Measurements from ENCODE around the gene HSPG2. TPM values are rescaled to one million over a fixed set of nuclear protein-coding genes. Genes with fewer than 3 reads are reported as not detected.
A peak's percentile ranks its signal among the peaks of the same experiment; 100 is the strongest.

Gene HSPG2
- total and polyA plus RNA-seq, 9 of the 15 experiments (the other 6 are each of a cell fraction or from before 2014, with no cell fraction given), result 0.14 to 160 (median 15.7) TPM

DNA sequence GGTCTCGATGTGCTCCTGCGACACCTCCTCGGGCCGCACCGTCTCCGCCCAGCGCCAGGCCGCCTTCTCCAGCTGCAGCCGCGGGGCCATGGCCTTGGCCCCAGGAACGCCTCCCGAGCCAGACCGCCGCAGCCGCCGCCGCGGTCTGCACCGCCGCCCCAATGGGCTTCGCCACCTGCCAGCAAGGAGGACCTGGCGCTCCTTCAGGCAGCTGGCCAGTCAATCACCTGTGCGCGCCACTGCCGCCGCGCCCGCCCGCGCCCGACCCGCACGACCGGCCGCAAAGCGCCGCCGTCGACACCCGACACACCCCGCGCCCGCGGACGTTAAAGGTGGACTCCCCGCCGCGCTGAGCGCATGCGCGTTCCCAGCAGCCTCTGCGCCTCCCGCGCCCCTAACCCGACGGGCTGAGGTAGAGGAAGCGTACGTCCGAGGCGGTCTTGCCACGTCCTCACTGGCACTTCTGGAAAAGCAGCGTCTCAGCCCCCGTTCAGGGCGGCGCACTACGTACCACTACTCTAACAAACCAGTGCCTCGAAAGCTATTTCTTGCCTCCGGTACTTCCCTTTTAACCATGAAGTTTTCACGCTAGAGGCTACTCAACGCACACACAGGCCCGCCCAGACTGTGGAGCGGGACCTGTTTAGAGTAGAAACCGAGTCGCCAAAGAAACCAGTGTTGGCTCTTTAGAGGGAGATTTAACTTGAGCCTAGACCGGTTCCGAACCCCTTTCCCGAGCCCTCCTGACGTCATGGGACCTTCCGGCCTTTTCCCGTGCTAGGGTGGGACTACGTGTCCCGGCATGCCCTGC, 154.0 kb downstream of the HSPG2 start, which contains the start of gene USP48 (continued):
- TF ChIP-seq, protein P1, sequence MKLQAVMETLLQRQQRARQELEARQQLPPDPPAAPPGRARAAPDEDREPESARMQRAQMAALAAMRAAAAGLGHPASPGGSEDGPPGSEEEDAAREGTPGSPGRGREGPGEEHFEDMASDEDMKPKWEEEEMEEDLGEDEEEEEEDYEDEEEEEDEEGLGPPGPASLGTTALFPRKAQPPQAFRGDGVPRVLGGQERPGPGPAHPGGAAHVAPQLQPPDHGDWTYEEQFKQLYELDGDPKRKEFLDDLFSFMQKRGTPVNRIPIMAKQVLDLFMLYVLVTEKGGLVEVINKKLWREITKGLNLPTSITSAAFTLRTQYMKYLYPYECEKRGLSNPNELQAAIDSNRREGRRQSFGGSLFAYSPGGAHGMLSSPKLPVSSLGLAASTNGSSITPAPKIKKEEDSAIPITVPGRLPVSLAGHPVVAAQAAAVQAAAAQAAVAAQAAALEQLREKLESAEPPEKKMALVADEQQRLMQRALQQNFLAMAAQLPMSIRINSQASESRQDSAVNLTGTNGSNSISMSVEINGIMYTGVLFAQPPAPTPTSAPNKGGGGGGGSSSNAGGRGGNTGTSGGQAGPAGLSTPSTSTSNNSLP (IDR thresholded peaks at IDR 0.05; ENCODE audit: borderline replicate concordance, low read depth, low read length), result no peak
- TF ChIP-seq ZNF766 (CRISPR knock-in tag; conservative IDR thresholded peaks at IDR 0.05), result peak; percentile 85; the same call in 1 of the 2 replicates
- TF ChIP-seq NRF1 (conservative IDR thresholded peaks at IDR 0.05 in 1 of 2, IDR thresholded peaks at IDR 0.05 in 1 of 2), result peak; percentile 95 to 96
- TF ChIP-seq, protein P2, sequence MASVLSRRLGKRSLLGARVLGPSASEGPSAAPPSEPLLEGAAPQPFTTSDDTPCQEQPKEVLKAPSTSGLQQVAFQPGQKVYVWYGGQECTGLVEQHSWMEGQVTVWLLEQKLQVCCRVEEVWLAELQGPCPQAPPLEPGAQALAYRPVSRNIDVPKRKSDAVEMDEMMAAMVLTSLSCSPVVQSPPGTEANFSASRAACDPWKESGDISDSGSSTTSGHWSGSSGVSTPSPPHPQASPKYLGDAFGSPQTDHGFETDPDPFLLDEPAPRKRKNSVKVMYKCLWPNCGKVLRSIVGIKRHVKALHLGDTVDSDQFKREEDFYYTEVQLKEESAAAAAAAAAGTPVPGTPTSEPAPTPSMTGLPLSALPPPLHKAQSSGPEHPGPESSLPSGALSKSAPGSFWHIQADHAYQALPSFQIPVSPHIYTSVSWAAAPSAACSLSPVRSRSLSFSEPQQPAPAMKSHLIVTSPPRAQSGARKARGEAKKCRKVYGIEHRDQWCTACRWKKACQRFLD (CRISPR knock-in tag; IDR thresholded peaks at IDR 0.05), result 0 out of 2 replicates have a peak, but pooled peaks have one; percentile 27
- TF ChIP-seq CEBPG (CRISPR knock-in tag; IDR thresholded peaks at IDR 0.05), result peak; percentile 17
- TF ChIP-seq CEBPG (tag; conservative IDR thresholded peaks at IDR 0.05 in 1 of 2, IDR thresholded peaks at IDR 0.05 in 1 of 2), result no peak
- TF ChIP-seq, protein P3, sequence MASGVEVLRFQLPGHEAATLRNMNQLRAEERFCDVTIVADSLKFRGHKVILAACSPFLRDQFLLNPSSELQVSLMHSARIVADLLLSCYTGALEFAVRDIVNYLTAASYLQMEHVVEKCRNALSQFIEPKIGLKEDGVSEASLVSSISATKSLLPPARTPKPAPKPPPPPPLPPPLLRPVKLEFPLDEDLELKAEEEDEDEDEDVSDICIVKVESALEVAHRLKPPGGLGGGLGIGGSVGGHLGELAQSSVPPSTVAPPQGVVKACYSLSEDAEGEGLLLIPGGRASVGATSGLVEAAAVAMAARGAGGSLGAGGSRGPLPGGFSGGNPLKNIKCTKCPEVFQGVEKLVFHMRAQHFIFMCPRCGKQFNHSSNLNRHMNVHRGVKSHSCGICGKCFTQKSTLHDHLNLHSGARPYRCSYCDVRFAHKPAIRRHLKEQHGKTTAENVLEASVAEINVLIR (CRISPR knock-in tag; IDR thresholded peaks at IDR 0.05), result peak; percentile 90
- TF ChIP-seq ESRRA (IDR thresholded peaks at IDR 0.05; ENCODE audit: borderline replicate concordance, low read depth), result peak; percentile 61; the same call in 1 of the 2 replicates
- no peak; the same call in none of the 2 replicates for TF ChIP-seq TARDBP (IDR thresholded peaks at IDR 0.05)
- peak in 1 of 2 experiments; percentile 55; a peak in 1 of 4 replicates for TF ChIP-seq MCM7 (IDR thresholded peaks at IDR 0.05)
- peak; percentile 93 for TF ChIP-seq TBP (optimal IDR thresholded peaks at IDR 0.05; ENCODE audit: low read depth, low read length)
- TF ChIP-seq, protein P4, sequence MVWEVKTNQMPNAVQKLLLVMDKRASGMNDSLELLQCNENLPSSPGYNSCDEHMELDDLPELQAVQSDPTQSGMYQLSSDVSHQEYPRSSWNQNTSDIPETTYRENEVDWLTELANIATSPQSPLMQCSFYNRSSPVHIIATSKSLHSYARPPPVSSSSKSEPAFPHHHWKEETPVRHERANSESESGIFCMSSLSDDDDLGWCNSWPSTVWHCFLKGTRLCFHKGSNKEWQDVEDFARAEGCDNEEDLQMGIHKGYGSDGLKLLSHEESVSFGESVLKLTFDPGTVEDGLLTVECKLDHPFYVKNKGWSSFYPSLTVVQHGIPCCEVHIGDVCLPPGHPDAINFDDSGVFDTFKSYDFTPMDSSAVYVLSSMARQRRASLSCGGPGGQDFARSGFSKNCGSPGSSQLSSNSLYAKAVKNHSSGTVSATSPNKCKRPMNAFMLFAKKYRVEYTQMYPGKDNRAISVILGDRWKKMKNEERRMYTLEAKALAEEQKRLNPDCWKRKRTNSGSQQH (CRISPR knock-in tag; IDR thresholded peaks at IDR 0.05), result peak; percentile 77; the same call in 1 of the 2 replicates
- peak; percentile 49; the same call in 1 of the 2 replicates for TF ChIP-seq ARID1B (IDR thresholded peaks at IDR 0.05)
- no peak for TF ChIP-seq RBM39 (optimal IDR thresholded peaks at IDR 0.05; ENCODE audit: low read depth, low read length)
- no peak for TF ChIP-seq EGR1 (conservative IDR thresholded peaks at IDR 0.05)
- 0 out of 2 replicates have a peak, but pooled peaks have one; percentile 80 for TF ChIP-seq TOE1 (IDR thresholded peaks at IDR 0.05; ENCODE audit: borderline replicate concordance)
- no peak; the same call in 1 of the 2 replicates for TF ChIP-seq TOE1 (CRISPR knock-in tag; IDR thresholded peaks at IDR 0.05; ENCODE audit: borderline replicate concordance, low read depth)
- TF ChIP-seq, protein P5, sequence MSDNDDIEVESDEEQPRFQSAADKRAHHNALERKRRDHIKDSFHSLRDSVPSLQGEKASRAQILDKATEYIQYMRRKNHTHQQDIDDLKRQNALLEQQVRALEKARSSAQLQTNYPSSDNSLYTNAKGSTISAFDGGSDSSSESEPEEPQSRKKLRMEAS (CRISPR knock-in tag; IDR thresholded peaks at IDR 0.05), result peak; percentile 85
- TF ChIP-seq RFX5 (IDR thresholded peaks at IDR 0.05; ENCODE audit: low read depth, low read length), result 0 out of 2 replicates have a peak, but pooled peaks have one; percentile 29
- peak; percentile 78 for TF ChIP-seq SMAD4 (CRISPR knock-in tag; conservative IDR thresholded peaks at IDR 0.05)
